Gastrocnemius medialis (tissue), 4 donors: ENCODE results near the gene ZNF133. TPM values are rescaled to one million over a fixed set of nuclear protein-coding genes. Genes with fewer than 3 reads are reported as not detected.

Experiments
- ATAC-seq, 2 donors: fragments of 150-250 bp; one replicate each; pipeline ENCODE4 v1.9.1; 2016
- DNase-seq, 2 donors: peaks; one replicate each; pipeline ENCODE4 v3.0.0-alpha.2; 2019
- H3K27ac ChIP-seq, 4 donors: fragments of 200-600 bp; sonication (generic); 1 replicate in 1 of 4; 2 replicates in 3 of 4; pipeline ENCODE4 v1.5.1; 2016 to 2018; ENCODE audit warnings: mild to moderate bottlenecking in 2 of 4, moderate library complexity in 1 of 4
- H3K27me3 ChIP-seq, 3 donors: fragments of 200-600 bp; sonication (generic) in 2 of 3; 1 replicate in 1 of 3; 2 replicates in 2 of 3; pipeline versions ENCODE4 v1.5.1 to v1.6.0; 2016 to 2019; ENCODE audit warnings: mild to moderate bottlenecking in 1 of 3, moderate library complexity in 1 of 3
- H3K36me3 ChIP-seq, 2 donors: fragments of 200-600 bp; sonication (generic) in 1 of 2; one replicate each; pipeline ENCODE4 v1.5.1; 2017 to 2018
- H3K4me1 ChIP-seq, 2 donors: fragments of 200-600 bp; sonication (generic) in 1 of 2; one replicate each; pipeline ENCODE4 v1.5.1; 2016 to 2017; ENCODE audit warnings: mild to moderate bottlenecking in 2 of 2
- H3K4me3 ChIP-seq, 4 donors: fragments of 200-600 bp; sonication (generic) in 3 of 4; 1 replicate in 1 of 4; 2 replicates in 3 of 4; pipeline ENCODE4 v1.5.1; 2016 to 2019; ENCODE audit warnings: mild to moderate bottlenecking in 2 of 4
- H3K9me3 ChIP-seq, 3 donors: fragments of 200-600 bp; sonication (generic) in 2 of 3; 1 replicate in 1 of 3; 2 replicates in 2 of 3; pipeline ENCODE4 v1.5.1; 2016 to 2019
- POLR2A ChIP-seq, 2 donors: fragments of 450-650 bp; IDR thresholded peaks; one replicate each; pipeline ENCODE4 v1.6.1; 2017; ENCODE audit warnings: antibody characterized with exemption in 2 of 2, mild to moderate bottlenecking in 2 of 2, moderate library complexity in 2 of 2
- in situ Hi-C, 4 donors: fragments of 200-750 bp; cut with MboI; loops; one replicate each; pipeline versions ENCODE4 v1.15.0 to v1.8.0; 2017; ENCODE audit warnings: low sequenced_read_pairs in 4 of 4
- intact Hi-C: fragments of 100-400 bp; cut with DNase I; formaldehyde crosslinking; loops from one replicate; pipeline ENCODE4 v1.15.1; 2023; ENCODE audit warnings: low total_unique reads
- total RNA-seq, 4 donors: library from RNA; depleted of rRNA; stranded (reverse); fragments of >200 nt; gene quantifications; one replicate each; pipeline versions ENCODE4 v1.1.0 to v1.2.3, GENCODE V29; 2016
- TF ChIP-seq, protein P1 (sequence below), 5 experiments: fragments of 450-650 bp in 3 of 5; fragments of 200-600 bp in 2 of 5; sonication (generic) in 2 of 5; IDR thresholded peaks in 4 of 5; conservative IDR thresholded peaks in 1 of 5; 1 replicate in 4 of 5; 2 replicates in 1 of 5; pipeline ENCODE4 v1.5.1; 2016 to 2019; ENCODE audit warnings: antibody characterized with exemption in 5 of 5, mild to moderate bottlenecking in 3 of 5, moderate library complexity in 3 of 5

Gene ZNF133
- total RNA-seq, 4 donors from 2014 or later: 6.9 to 15.8 (median 11.0) TPM

DNA sequence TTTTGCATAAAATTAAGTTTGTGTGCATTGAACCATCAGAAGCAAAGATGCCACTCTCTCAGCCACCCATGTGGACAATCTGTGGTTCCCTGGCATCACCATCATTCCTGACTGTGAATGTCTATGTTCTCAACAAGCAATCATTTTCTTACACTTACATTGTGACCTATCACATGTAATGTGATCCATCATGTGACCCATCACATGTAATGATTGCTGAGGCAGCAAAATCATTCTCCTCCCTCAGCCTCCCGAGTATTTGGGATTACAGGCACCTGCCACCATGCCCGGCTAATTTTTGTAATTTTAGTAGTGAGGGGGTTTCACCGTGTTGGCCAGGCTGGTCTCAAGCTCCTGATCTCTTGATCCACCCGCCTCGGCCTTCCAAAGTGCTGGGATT is 22.0 kb upstream of the ZNF133 start:
- Histone ChIP-seq H3K4me3 (no peak overlapping the region), H3K27me3 (peaks cover 0 to 4% (median 3%) of the 10 kb centered on the region in 3 donors), H3K36me3 (no peaks in the 10 kb centered on the region), H3K4me1 (no peaks in the 10 kb centered on the region), H3K9me3 (no peaks in the 10 kb centered on the region), H3K27ac (no peak overlapping the region)
- no peak for TF ChIP-seq POLR2A (IDR thresholded peaks at IDR 0.05)
- TF ChIP-seq, protein P1, sequence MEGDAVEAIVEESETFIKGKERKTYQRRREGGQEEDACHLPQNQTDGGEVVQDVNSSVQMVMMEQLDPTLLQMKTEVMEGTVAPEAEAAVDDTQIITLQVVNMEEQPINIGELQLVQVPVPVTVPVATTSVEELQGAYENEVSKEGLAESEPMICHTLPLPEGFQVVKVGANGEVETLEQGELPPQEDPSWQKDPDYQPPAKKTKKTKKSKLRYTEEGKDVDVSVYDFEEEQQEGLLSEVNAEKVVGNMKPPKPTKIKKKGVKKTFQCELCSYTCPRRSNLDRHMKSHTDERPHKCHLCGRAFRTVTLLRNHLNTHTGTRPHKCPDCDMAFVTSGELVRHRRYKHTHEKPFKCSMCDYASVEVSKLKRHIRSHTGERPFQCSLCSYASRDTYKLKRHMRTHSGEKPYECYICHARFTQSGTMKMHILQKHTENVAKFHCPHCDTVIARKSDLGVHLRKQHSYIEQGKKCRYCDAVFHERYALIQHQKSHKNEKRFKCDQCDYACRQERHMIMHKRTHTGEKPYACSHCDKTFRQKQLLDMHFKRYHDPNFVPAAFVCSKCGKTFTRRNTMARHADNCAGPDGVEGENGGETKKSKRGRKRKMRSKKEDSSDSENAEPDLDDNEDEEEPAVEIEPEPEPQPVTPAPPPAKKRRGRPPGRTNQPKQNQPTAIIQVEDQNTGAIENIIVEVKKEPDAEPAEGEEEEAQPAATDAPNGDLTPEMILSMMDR (IDR thresholded peaks at IDR 0.05 in 4 of 5, conservative IDR thresholded peaks at IDR 0.05 in 1 of 5): no peak
- DNase-seq: no peak
- ATAC-seq: no peak
- in situ Hi-C loops (loop anchor here in 1 of 4 donors (25.0 kb wide), 1 partner anchor 754 kb away; no protein-coding TSS in a partner anchor), intact Hi-C loops (no loop called here)

DNA sequence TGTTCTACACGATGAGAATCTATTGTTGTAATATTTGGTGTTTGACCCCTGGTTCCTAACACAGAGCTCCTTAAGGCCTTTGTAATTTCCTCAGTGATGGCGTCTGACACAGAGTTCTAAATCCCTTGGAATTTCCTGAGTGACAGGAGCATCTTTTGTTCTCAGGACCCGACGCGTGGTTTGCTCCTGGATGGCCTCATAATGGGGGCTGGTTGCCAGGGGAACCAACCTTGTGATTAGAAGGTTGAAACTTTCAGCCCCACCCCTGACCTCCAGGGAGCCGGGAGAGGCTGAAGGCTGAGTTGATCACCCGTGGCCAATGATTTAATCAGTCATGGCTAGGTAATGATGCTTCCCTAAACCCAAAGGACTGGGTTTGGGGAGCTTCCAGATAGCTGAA is 20.5 kb upstream of the ZNF133 start:
- H3K4me3 ChIP-seq: no peak overlapping the region
- in situ Hi-C loops (loop anchor here in 1 of 4 donors (25.0 kb wide), 1 partner anchor 756 kb away; no protein-coding TSS in a partner anchor), intact Hi-C loops (no loop called here)
- H3K36me3 ChIP-seq: no peaks in the 10 kb centered on the region
- H3K27me3 ChIP-seq: peaks cover 0 to 4% (median 3%) of the 10 kb centered on the region in 3 donors
- DNase-seq (no peak), ATAC-seq (no peak)
- no peak for TF ChIP-seq POLR2A (IDR thresholded peaks at IDR 0.05)
- TF ChIP-seq, protein P1 (IDR thresholded peaks at IDR 0.05 in 4 of 5, conservative IDR thresholded peaks at IDR 0.05 in 1 of 5): no peak
- no peak overlapping the region for H3K27ac ChIP-seq
- H3K4me1 ChIP-seq: peaks cover 0 to 4% of the 10 kb centered on the region in 2 donors
- H3K9me3 ChIP-seq: no peaks in the 10 kb centered on the region

DNA sequence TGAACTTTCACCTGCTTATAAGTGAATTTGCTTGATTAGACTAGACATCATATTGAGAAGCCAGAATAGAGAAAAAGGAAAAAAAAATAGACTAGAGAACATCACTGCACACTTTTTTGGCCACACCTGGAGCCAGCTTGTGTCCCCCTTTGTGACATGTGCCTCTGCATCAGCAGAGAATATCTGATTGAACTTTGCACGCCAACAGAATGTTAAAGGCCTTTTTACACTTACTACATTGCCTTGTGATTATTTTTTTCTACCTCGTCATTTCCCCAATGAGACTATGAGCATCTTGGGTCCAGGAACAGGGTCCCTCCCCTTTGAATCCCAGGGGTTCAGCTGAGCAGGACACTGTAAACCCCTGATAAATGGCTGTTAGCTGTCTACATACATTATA is 17.2 kb upstream of the ZNF133 start:
- no peaks in the 10 kb centered on the region for H3K36me3 ChIP-seq
- H3K4me1 ChIP-seq: peaks cover 0 to 4% of the 10 kb centered on the region in 2 donors
- no peaks in the 10 kb centered on the region for H3K9me3 ChIP-seq
- H3K4me3 ChIP-seq: no peak overlapping the region
- intact Hi-C loops (no loop called here), in situ Hi-C loops (loop anchor here in 1 of 4 donors (25.0 kb wide), 1 partner anchor 759 kb away; no protein-coding TSS in a partner anchor)
- peaks cover 0 to 4% (median 3%) of the 10 kb centered on the region in 3 donors for H3K27me3 ChIP-seq
- H3K27ac ChIP-seq: no peak overlapping the region
- DNase-seq (no peak), ATAC-seq (no peak)
- no peak for TF ChIP-seq POLR2A (IDR thresholded peaks at IDR 0.05)
- TF ChIP-seq, protein P1 (IDR thresholded peaks at IDR 0.05 in 4 of 5, conservative IDR thresholded peaks at IDR 0.05 in 1 of 5): no peak

DNA sequence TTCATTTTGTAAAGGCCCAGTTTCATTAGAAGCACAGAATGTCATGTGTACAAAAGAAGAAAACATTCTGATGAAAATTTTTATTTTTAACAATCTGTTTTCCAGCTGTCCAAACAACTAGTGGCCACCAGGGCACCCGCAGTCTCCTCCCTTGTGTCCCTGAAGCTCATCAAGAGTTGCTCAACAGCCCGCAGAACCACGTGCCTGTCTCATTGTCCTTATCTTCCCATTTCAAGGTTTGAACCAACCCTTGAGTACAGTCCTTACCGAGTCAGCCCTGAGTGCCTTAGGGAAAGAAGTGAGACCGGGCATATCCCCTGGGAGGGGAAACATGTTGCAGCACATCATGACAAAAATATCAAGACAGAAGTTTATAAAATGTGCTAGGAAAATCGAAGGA is 15.9 kb upstream of the ZNF133 start:
- no peak overlapping the region for H3K27ac ChIP-seq
- peaks cover 0 to 4% (median 3%) of the 10 kb centered on the region in 3 donors for H3K27me3 ChIP-seq
- peak; percentile 19 to 35 for DNase-seq
- H3K36me3 ChIP-seq: no peaks in the 10 kb centered on the region
- in situ Hi-C loops (loop anchor here in 1 of 4 donors (25.0 kb wide), 1 partner anchor 760 kb away; no protein-coding TSS in a partner anchor), intact Hi-C loops (no loop called here)
- peak; percentile 51 to 67 for ATAC-seq
- H3K9me3 ChIP-seq: no peaks in the 10 kb centered on the region
- TF ChIP-seq, protein P1 (IDR thresholded peaks at IDR 0.05 in 4 of 5, conservative IDR thresholded peaks at IDR 0.05 in 1 of 5): no peak
- no peak for TF ChIP-seq POLR2A (IDR thresholded peaks at IDR 0.05)
- peaks cover 0 to 4% of the 10 kb centered on the region in 2 donors for H3K4me1 ChIP-seq
- no peak overlapping the region for H3K4me3 ChIP-seq
